Regular cardiac myocyte (primary cell): ENCODE results near the gene BTF3. TPM values are rescaled to one million over a fixed set of nuclear protein-coding genes. Genes with fewer than 3 reads are reported as not detected.

Experiments used
- total RNA-seq: library from RNA; depleted of rRNA; stranded (reverse); fragments of >200 nt; gene quantifications from 2 replicates; pipeline ENCODE4 v1.2.3, GENCODE V29; 2014

BTF3 gene
- total RNA-seq: 171 and 249 TPM in 2 replicates

DNA sequence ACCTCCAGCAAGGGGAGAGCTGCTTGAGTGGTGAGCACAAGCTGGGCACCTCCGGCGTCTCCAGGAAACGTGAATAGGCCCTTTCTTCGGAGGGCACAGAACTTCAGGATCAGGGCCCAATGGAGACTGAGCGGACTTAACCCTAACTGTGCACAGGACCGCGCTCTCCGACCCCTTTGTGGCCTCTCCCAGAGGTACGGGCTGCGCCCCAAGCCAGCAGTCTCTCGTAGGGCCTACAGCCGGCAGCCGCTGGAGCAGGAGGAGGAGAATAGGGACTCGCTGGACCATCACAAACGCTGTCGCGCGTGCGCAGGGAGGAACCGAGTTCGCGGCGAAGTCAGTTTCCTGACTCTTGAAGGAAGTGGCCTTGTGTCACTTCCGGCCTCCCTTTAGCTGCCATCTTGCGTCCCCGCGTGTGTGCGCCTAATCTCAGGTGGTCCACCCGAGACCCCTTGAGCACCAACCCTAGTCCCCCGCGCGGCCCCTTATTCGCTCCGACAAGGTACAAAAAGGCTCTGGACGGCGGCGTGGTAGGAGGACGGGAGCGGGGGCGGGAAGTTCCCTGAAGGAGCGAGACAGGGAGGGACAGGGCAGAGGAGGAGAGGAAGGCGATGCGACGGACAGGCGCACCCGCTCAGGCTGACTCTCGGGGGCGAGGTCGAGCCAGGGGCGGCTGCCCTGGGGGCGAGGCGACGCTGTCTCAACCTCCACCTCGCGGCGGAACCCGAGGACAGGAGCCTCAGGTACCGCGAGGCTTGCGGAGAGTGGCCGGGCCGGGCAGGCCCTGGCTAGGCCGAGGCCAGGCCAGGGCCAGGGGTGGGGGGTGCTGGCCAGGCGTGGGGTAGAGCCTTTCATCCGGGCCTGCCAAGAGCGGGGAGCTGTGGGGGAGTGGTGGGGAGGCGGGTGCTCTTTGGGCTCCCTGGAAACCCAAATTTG is at the start of gene BTF3:
TSS of gene BTF3 (plus strand) at position 386 of the 936 bp plus-strand sequence. CDS start at position 612, 226 bp downstream.

DNA sequence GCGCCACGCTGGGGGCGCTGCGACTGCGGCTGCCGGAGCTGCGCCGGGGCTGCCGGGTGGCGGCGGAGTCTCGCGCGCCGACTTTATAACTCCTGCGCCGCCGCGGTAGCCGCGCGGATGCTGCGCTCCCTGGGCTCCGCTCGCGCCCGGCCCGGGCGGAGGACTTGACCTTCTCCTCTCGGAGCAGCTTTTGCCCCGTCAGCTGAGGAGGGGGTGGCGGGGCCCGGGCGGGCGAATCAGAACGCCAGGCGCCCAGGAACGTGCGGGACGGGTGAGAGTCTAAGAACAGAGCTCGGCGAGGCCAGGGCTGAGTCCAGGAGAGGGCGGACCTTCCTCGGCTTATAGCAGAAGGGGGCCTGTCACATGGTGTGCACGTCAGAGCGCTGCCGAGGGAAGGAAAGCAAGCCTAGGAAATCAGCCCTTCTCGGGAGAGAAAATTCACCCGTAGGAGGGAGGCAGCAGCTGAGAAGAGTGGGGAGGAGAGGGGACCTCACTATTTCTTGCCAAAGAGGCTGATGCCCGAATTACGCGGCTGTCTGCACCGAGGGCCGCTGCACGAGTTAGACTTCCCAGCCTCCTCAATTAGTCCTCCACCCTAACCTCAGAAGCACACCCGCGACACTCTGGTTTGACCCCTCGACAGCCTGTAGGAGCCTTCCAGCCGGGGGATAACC is 49.6 kb upstream of the BTF3 start, which contains the start of gene FOXD1:
TSS of gene FOXD1 (minus strand) at position 315 of the 674 bp plus-strand sequence. CDS start 415 bp downstream, outside the sequence.

Other genes starting within 250 kb of the BTF3 start
- gene FOXD1, start 49.7 kb upstream of the BTF3 start, total RNA-seq: 6.5 and 7.1 TPM in 2 replicates
- gene ANKRA2, start 67.2 kb downstream of the BTF3 start, total RNA-seq: 12.8 and 28.8 TPM in 2 replicates
- 22.0 and 25.7 TPM in 2 replicates for gene UTP15, start 67.3 kb downstream of the BTF3 start, total RNA-seq
- gene ARHGEF28, start 127.8 kb downstream of the BTF3 start, total RNA-seq: 23.8 and 51.9 TPM in 2 replicates